ENCODE data around the gene PRELID2. TPM values are rescaled to one million over a fixed set of nuclear protein-coding genes. Genes with fewer than 3 reads are reported as not detected.
"Not testable (repeated sequence)": the region's sequence is repeated elsewhere in the genome, so short reads cannot be mapped to it uniquely, and the experiment has no call there.

The PRELID2 gene
- total RNA-seq, 2 experiments from 2014 or later, result 1.6 to 1.8 TPM

DNA sequence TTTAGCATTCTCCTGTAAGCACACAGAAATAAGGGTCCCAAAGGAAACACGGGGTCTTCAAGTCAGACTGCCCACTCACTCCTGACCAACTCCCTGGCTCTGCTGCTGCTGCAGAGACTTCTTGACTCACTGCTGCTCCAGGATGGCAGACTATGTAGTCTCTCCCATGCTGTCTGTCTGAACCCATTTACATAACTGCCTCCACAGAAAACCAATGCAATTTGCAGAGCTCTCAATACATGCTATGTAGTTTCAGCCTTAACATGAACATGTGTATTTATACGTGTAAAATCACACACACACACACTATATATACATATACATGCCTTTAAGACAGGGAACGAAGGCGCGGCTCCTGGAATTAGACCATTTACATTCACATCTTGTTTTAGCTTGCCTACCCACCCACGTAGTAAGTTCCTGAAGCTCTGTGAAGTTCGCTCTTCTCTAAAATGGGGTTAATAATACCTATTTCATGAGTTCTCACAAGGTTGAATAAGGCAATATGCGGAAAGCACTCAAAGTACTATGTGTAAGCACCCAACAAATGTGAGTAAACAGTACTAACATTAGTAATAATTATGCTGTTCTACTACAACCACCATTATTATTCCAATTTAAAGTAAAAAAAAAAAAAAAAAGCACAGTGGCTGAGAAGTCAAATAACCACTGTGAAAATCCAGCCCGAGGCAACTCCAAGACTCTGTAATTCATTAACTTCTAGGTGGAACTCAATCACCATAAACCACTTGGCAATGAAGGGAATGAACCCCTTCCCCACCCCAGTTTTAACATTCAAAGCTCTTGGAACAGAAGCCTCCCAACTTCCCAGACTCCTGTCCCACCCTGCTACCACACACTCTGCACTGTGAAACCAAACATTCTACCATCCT is 31.8 kb downstream of the PRELID2 start:
- CTCF ChIA-PET, result no interaction called here
- POLR2A ChIA-PET, result no interaction called here

DNA sequence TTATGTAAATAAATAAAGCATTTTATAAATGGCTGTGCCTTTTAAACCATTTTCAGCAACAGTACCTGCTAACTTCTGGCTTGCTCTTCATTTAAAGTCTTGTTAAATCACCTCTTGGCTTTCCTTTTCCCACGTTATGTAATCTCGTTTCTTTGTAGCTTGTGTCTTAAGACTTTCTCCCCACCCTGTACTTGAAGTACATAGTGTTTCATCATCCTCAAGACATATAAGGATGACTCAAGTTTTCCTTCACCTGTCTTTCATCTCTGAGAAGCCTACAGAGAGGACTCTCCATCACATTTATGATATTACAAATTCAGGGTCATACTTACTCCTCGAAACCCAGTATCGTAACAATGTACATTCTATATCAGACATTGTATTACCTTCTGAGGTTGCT is 33.9 kb downstream of the PRELID2 start:
- POLR2A ChIA-PET, result no interaction called here
- CTCF ChIA-PET, result no interaction called here

DNA sequence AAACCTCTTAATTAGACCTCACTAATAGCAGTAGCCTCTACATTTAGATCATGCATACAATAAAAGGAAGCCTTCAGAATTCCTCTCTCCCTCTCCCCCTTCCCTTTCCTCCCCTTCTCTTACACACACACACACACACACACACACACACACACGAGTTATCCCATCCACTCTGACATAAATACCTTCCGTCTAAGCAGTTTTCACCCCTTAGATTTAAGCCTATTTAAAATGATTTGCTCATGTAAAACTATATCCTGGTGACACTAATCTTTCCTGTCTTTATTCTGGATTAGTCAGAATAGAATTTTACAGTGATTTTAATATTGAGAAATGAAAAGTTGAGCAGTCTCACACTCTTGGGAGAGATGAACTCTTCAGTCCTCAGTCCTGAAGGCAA is 35.0 kb downstream of the PRELID2 start:
- CTCF ChIA-PET, result no interaction called here
- POLR2A ChIA-PET, result no interaction called here

DNA sequence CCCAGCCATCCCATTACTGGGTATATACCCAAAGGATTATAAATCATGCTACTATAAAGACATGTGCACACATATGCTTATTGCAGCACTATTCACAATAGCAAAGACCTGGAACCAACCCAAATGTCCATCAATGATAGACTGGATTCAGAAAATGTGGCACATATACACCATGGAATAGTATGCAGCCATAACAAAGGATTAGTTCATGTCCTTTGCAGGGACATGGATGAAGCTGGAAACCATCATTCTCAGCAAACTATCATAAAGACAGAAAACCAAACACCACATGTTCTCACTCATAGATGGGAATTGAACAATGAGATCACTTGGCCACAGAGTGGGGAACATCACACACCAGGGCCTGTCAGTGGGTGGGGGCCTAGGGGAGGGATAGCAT is 36.6 kb downstream of the PRELID2 start:
- POLR2A ChIA-PET, CTCF ChIA-PET: not testable (repeated sequence)

DNA sequence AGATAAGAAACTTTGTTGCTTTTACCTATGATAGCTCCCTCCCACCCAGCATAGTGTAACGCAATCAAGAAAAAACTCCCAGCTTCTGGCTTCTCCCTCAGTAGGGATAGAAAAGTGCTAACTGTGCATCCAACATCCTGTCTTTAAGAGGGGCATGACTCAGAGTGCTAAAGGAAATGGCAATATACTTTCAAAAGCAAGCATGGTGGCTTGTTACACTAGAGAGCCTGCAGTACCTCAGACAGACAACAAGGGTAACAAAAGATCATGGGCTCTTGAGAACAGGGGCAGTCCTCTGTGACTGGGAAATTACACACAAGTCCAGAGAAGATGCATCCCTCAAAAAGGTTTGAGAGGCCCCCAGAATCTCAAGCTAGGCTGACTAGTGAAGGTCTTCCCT is 37.8 kb downstream of the PRELID2 start:
- POLR2A ChIA-PET, result no interaction called here
- CTCF ChIA-PET, result no interaction called here

DNA sequence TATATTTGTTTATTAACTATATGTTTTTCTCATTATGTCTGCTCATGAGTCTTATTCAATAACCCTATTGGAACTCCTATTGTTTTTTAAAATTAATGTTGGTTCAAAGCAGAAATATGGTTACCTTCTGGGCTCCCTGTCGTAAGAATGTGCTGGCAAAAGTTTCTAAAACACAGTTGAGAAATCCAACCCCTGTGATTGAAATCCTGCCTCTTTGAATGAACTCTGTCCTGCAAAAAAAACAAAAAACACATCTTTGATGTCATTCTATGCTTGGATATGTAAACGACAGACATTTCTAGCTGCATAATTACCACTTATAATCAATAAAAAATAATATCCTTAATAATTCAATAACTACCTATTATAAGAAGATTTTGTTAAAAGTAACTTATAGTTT is 38.8 kb downstream of the PRELID2 start:
- ChIA-PET CTCF (no interaction called here), POLR2A (no interaction called here)

DNA sequence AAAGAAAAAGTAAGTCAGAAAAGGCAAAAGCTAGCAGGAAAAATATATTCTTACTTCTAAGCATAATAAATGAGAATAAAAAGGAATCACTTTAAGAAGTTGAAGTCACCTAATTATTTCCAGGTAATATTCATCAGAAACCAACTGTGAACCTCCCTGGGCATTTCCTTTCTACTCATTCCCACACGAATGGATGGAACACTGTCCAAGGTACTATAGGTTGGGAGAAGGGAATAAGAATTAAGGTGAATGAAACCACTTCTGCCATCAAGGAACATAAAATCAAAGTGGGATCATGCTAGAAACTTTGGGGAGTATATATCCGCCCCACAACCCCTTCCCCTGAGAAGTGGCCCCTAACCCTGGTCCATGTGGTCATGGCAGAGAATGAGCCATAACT is 41.6 kb downstream of the PRELID2 start:
- ChIA-PET CTCF (no interaction called here), POLR2A (no interaction called here)

DNA sequence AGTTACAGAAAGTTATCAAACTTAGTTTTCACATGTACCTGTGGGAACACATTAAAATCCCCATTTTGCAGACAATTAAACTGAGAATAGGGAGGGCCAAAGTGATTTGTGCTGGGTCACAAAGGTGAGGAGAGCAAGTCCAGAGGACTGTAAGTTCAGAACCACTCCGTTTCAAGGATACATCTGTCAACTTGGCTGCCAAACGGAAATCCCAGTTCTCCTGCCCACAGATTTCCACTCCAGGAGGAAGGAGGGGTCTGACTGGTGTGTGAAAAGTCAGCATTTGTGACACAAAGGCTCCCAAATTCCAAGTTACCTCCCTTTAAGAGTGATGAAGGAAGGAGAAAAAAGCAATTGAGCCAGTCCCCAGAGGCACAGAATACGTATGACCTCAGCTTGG is 42.3 kb downstream of the PRELID2 start:
- ChIA-PET POLR2A (no interaction called here), CTCF (no interaction called here)

DNA sequence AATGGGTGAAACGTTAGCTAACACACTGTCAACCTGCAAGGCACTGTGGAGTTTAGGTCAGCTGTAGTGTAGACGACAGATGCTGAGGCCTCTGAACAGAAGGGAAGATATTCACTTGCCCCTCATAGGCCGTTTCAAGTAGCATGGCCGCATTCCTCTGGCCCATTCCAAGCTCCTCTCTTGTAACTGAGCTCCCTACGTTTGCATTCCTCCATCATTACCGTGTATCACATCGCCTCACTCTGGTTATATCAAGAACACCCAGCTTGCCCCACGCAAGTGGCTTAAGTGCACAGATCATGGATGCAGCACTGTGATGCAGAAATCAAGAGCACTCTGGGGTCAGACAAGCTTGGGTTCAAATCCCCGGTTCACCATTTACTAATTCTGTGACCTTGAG is 43.3 kb downstream of the PRELID2 start:
- ChIA-PET POLR2A (no interaction called here), CTCF (no interaction called here)

DNA sequence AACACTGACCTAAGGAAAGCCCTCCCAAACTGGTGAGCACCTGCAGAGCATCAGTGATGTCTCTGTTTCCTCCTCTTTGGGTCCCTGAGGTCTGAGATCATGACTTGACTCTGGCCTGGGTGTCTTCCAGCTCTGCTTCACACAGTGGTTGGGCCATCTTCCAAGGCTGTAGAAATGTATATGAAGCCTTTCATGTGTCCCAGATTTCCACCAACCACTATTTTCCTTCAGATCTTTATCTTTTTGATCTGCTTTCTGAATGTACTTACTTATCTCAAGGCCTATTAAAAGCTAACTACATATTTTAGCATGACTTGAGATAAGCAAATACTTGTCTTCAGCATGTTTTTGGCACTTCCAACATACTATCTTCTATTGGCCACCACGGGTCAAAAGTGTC is 47.1 kb downstream of the PRELID2 start:
- POLR2A ChIA-PET, result no interaction called here

DNA sequence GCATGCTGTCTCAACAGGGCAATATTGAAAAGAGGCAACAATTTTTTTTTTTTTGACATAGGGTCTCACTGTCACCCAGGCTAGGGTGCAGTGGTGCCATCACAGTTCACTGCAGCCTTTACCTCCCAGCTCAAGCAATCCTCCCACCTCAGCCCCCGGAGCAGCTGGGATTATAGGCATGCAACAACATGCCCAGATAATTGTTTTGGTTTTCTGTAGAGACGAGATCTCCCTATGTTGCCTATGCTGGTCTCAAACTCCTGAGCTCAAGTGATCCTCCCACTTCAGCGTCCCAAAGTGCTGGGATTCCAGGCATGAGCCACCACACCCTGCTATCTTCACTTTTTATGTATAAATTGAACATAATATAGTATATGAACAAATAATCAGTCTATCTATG is 47.6 kb downstream of the PRELID2 start:
- CTCF ChIA-PET, result no interaction called here
- POLR2A ChIA-PET, result no interaction called here

More for the DNA sequence above, 47.1 kb downstream of the PRELID2 start:
- CTCF ChIA-PET, result no interaction called here

DNA sequence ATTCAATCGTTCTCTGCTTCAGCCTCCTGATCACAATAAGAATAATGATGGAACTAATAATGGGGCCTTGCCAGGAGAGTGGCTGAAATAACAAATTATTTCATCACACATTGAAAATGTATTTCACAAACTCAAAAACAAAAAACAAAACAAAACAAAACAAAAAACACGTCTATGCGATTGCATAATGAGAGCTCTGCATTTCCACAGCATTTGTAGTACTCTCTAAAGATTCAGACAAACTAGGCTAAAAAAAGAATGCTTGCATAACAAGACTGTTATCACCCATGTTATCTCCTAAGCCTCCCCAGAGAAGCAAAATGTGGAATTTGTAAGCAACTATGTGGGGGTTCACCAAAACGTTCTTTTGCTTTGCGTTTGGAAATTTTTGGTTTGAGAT is 48.1 kb downstream of the PRELID2 start:
- POLR2A ChIA-PET, result no interaction called here
- CTCF ChIA-PET, result no interaction called here

DNA sequence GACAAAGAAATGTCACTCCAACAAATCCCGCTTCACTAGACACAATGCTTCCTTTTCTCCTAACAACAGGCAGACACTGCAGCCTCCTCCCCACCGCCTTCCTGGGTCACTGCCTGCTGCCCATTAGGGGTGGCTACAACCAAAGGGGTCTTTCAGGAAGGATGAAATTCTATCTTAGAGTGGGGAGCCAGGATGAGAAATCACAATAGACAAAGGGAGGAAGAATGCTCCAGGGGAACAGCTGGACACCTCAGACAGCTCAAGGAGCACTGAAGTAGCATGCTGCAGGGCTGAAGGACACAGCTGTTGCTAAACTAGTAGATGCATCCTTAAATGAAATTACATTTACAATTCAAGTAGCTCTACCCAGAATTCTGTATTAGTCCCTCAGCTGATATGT is 54.2 kb downstream of the PRELID2 start:
- POLR2A ChIA-PET, result no interaction called here
- CTCF ChIA-PET, result no interaction called here

DNA sequence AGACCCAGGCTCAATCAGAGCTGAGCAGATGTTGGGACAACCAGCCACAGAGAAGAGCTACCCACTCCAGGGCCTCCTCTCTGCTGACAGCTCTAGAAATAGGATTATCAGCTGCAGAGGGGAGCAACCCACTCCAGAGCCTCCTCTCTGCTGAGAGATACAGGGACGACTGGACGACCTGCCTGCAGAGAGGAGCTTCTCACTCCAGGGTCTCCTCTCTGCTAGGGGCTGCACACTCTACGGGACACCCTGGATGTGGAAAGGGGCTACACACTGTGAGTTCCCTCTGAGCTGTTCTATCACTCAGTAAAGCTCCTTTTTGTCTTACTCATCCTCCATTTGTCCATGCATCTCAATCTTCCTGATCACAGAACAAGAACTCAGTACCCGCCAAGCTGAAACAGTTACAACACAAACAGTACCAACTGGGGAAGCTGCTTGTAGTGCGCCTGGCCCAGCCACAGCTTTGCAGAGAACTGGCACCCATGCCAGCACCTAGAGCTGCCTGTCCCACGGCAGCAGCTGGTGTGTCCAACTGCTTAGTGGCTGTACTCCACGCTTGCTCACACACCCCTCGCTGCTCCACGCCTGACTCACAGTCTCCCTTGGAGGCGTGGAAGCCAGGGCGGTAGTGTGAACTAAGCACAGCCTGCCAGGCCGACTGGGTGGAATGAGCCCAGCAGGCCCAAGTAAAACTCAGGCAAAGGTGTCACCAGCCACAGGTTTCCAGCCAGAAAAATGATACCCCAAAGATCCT is 56.8 kb downstream of the PRELID2 start:
- CTCF ChIA-PET, result no interaction called here
- POLR2A ChIA-PET, result no interaction called here

DNA sequence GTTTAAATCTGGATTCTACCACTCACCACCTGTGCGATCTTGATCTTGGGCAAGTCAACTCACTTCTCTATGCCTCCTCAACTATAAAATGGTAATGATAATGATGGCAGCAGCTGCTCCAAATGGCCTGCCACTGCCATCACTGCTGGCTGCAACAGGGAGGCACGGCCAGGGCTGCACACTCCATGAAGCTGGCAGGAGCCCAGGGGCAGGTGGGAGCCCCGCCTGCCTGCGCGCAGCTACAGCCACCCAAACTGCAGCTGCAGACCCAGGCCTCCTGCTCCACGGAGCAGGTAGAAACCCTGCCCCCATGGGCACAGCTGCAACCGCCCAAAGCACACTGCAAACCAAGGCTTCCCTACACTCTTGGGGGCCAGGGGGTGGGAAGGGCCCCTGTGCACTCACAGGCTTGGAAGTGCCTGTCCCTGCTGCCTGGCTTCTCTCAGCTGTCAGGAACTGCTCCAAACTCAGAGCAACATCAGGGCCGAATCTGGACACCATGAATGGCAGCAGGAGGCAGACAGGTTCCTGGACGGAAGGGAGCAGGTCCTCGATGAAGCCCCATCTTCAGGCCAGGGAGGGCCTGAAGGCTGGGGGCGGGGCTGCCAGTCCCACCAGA is 57.6 kb downstream of the PRELID2 start:
- CTCF ChIA-PET, result no interaction called here
- POLR2A ChIA-PET, result no interaction called here

DNA sequence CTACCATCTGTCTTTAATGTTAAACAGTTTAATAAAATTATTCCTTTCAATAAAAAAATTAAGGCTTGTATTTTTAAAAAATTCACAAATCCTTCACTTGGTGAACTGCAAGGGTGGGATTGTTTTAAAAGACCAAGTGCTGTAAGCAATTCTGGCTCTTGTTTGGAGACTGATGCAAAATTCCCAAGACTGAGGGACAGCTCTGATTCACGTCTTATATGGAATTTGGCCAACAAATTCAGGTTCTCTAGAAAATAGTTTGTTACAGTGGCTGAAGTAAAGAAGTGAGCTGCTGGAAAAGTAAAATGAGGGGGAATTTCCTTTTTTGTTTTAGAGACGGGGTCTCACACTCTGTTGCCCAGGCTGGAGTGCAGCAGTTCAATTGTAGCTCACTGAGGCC is 58.3 kb downstream of the PRELID2 start:
- CTCF ChIA-PET, result no interaction called here
- POLR2A ChIA-PET, result no interaction called here

DNA sequence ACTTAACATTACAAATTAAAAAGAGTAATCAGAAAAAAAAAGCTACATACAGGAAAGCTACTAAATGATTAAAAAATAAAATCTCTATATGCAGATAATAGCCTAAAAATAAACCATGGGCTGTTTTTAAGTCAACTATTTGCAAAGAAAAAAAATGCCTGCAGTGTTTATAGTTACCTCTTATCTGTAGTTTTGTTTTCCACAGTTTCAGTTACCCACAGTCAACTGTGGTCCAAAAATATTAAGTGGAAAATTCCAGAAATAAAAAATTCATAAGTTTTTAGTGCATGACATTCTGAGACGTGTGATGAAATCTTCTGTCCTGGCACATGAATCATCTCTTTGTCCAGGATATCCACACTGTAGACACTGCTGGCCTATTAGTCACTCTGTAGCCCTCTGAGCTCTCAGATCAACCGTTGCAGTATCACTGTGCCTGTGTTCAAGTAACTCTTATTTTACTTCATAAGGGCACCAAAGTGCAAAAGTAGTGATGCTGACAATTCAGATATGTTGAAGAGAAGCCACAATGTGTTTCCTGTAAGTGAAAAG is 59.2 kb downstream of the PRELID2 start:
- ChIA-PET CTCF (no interaction called here), POLR2A (no interaction called here)

DNA sequence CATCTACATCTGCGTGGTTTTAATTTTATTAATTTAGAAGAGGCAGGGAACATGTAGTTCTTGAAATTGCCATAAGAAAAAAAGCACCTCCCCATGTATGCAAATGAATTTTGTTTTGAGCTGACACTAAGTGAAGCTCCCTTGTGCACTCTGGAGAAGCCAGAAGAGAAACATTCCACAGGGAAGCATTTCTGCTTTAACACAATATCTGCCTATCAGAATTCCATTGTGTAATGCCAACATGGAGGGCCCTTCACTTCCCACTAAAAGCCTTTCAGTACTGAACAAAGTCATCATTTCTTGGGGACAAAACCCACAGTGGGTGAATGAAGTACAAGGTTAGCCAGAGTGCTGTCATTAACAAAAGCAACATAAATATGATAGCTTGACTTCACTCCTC is 59.7 kb downstream of the PRELID2 start:
- CTCF ChIA-PET, result no interaction called here
- POLR2A ChIA-PET, result no interaction called here

DNA sequence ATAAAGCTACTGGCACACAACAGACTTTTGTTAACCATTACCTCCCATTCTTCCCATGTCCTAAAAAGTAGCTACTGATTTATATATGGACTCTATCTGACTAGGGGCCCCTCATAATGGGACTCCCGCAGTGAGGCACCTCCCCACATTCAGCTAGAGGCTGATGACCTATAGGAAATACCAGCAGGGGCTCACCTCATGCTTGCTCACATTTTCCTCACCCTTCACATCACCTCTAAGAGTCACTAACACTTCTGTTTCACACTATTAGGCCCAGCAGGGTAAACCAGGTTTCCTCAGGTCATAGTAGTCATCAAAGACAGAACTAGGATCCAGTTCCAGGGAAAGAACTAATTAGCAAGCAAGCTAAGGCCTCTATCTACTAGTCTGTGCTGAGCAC is 60.7 kb downstream of the PRELID2 start:
- POLR2A ChIA-PET, result no interaction called here

DNA sequence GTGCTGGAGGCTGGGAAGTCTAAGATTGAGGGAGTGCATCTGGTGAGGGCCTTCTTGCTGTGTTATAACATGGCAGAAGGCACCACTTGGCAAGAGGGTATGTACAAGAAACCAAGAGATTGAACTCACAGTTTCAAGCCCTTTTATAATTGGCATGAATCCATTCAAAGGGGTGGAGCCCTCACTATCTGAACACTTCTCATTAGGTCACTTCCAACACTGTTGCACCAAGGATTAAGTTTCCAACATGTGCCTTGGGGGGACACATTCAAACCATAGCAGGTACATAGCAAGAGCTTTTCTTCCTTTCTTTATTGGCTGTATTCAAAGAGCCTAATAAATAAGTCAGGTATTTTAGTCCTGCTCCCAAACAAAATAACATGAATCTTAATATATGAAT is 62.7 kb downstream of the PRELID2 start:
- POLR2A ChIA-PET, result no interaction called here
- CTCF ChIA-PET, result no interaction called here

More for the DNA sequence above, 60.7 kb downstream of the PRELID2 start:
- CTCF ChIA-PET, result no interaction called here

DNA sequence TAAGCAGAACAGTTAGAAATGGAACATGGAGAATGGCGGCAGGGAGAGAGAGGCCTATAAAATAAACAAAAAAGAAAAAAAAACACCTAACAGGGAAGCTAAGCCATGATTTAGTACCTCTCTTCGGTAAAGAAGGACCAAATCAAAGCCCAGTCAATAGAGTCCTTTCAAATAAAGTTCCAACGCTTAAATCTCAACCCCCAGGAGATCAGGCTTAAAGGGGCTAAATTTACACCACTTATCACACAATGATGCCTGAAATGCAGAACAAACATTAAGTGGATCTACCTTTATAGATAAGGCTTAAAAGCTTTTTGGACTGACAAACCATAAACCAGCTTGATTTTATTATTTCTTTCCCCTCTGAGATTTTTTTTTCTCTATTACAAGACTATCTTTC is 66.3 kb downstream of the PRELID2 start:
- ChIA-PET CTCF (no interaction called here), POLR2A (no interaction called here)

Data from activated CD8-positive, alpha-beta memory T cell treated with anti-CD3 and anti-CD28 coated beads for 36 hours (primary cell).